ENCODE data around the gene TBXA2R. TPM values are rescaled to one million over a fixed set of nuclear protein-coding genes. Genes with fewer than 3 reads are reported as not detected.

Gene TBXA2R
- total RNA-seq, result 10 to 100 TPM in 1 of 4 donors, 1 to 10 TPM in 3; 4.4 to 11.4 (median 7.2) TPM

DNA sequence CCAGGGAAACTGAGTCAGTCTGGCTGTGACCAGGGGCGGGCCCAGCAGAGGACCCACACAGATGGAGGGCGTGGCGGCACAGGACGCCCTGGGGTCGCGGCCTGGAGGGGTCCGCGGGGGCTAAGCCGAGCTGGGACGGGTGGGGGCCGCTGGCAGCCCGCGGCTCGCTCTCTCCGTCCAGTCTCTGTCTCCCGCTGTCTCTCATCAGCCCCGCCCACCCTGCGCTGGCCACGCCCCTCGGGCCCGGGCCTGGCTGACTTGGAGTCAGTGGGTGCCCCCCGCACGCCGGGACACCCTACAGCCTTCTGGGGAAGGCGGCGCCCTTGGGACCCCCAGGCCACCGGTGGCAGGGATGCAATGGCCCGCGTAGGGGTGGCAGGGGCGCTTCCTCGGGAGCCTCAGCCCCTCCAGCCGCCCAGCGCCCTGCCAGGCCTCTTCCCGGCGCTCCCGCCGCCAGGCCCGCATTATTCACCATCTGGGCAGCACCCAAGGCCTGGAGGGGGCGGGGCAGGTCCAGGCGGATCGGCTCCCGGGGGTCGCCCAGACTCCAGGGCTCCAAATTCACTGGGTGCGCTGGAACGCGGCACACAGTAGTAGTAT lies at the start of gene TBXA2R:
Gene TBXA2R (minus strand): TSS at position 186 of the 600 bp plus-strand sequence. CDS start 6,241 bp downstream, outside the sequence.
- TF ChIP-seq, protein P1, sequence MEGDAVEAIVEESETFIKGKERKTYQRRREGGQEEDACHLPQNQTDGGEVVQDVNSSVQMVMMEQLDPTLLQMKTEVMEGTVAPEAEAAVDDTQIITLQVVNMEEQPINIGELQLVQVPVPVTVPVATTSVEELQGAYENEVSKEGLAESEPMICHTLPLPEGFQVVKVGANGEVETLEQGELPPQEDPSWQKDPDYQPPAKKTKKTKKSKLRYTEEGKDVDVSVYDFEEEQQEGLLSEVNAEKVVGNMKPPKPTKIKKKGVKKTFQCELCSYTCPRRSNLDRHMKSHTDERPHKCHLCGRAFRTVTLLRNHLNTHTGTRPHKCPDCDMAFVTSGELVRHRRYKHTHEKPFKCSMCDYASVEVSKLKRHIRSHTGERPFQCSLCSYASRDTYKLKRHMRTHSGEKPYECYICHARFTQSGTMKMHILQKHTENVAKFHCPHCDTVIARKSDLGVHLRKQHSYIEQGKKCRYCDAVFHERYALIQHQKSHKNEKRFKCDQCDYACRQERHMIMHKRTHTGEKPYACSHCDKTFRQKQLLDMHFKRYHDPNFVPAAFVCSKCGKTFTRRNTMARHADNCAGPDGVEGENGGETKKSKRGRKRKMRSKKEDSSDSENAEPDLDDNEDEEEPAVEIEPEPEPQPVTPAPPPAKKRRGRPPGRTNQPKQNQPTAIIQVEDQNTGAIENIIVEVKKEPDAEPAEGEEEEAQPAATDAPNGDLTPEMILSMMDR (IDR thresholded peaks at IDR 0.05), result peak in 1 of 5 experiments; percentile 15
- TF ChIP-seq EP300 (IDR thresholded peaks at IDR 0.05) (peak in 1 of 2 donors; percentile 56), POLR2A (IDR thresholded peaks at IDR 0.05) (peak in 1 of 2 donors; percentile 52)
- Histone ChIP-seq H3K4me3 (peak within 1 kb of the TSS; percentile 41 to 60 (median 51)), H3K9me3 (no peaks in the 10 kb centered on the region), H3K27me3 (peaks cover 0 to 6% of the 10 kb centered on the region in 2 donors), H3K36me3 (peaks cover 0 to 22% (median 8%) of the 10 kb centered on the region in 3 donors), H3K4me1 (peaks cover 0 to 72% (median 51%) of the 10 kb centered on the region in 4 donors), H3K27ac (peak within 1 kb of the TSS; percentile 71 to 89 (median 80))
- peak; percentile 78 to 82 for DNase-seq (ENCODE audit: low spot score in 2 of 2)
- WGBS, 2 donors, result 2 to 6% methylated on average over 7 to 29 of the region's 46 CpGs

DNA sequence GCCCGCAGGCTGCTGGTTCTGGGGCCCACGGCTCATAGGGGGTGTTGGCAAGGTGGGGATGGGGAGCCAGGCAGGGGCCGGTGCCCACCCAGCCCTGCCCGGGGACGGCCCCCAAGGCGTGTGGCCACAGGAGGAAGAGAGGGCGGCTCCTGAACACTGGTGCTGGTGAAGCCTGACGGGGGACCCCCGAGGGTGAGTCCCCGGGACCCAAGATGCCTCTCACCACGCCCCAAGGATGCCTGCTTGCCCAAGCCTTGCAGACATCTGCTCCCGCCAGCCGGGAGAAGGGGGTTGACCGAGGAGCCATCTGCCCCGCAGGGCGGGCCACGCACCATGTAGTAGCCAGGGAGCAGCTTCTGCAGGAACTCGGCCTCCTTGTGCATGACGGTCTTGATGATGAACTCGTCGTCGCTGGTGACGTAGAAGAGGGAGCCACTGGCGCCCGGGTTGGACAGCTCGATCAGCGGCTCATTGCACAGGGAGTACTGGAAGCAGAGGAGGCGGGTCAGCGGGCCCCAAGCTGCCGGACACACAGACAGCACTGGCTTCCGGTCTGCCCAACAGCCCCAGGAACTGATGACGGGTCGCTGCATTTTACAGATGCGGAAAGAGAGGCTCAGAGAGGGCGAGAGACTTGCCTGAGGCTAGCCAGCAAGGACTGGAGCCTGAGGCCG lies 49.5 kb upstream of the TBXA2R start:
- Histone ChIP-seq H3K4me1 (no peaks in the 10 kb centered on the region), H3K9me3 (no peaks in the 10 kb centered on the region), H3K36me3 (peaks cover 6 to 95% (median 19%) of the 10 kb centered on the region in 3 donors), H3K27ac (peak overlapping the region in 1 of 4 donors; percentile 24), H3K4me3 (no peak overlapping the region), H3K27me3 (no peaks in the 10 kb centered on the region)
- WGBS, 2 donors, result 88% methylated on average over 29 to 31 of the region's 36 CpGs
- DNase-seq (ENCODE audit: low spot score in 2 of 2), result no peak
- TF ChIP-seq, protein P1 (IDR thresholded peaks at IDR 0.05), result no peak
- TF ChIP-seq POLR2A (IDR thresholded peaks at IDR 0.05), result no peak
- TF ChIP-seq EP300 (IDR thresholded peaks at IDR 0.05), result no peak

DNA sequence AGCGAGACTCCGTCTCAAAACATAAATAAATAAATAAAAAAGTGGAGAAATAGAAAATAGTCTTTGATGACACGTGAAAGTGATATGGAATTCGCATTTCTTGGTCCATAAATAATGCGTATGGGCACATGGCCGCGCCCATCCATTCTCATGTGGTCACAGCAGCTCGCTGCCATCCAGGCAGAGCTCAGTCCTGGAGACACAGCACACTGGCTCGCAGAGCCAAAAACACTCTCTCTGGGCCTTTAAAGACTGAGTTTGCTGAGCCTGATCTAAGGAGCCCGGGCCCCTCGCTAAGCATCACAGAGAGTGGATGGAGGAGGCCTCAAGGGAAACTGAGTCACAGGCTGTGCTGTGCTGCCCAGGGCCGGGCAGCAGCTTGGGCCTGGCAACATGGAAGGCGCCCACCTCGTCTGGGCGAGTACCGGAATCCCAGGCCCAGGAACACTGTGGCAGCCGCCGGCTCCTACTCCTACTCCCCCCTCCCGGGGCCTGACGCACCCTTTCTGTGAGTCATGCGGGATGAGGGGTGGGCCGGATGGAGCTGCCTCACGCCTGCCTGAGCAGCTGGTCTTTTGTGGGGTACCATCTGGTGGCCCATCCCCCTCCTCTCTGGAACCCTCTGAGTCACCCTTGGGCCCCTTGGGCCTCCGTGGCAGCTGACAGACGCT lies 48.9 kb upstream of the TBXA2R start:
- Histone ChIP-seq H3K4me3 (no peak overlapping the region), H3K9me3 (no peaks in the 10 kb centered on the region), H3K27me3 (no peaks in the 10 kb centered on the region), H3K4me1 (peaks cover 0 to 1% (median 0%) of the 10 kb centered on the region in 4 donors), H3K27ac (peak overlapping the region in 1 of 4 donors; percentile 28), H3K36me3 (peaks cover 7 to 95% (median 16%) of the 10 kb centered on the region in 3 donors)
- DNase-seq (ENCODE audit: low spot score in 2 of 2), result no peak
- 69 to 78% methylated on average over 19 to 25 of the region's 25 CpGs for WGBS, 2 donors
- TF ChIP-seq POLR2A (IDR thresholded peaks at IDR 0.05) (no peak), EP300 (IDR thresholded peaks at IDR 0.05) (no peak)
- TF ChIP-seq, protein P1 (IDR thresholded peaks at IDR 0.05), result no peak

DNA sequence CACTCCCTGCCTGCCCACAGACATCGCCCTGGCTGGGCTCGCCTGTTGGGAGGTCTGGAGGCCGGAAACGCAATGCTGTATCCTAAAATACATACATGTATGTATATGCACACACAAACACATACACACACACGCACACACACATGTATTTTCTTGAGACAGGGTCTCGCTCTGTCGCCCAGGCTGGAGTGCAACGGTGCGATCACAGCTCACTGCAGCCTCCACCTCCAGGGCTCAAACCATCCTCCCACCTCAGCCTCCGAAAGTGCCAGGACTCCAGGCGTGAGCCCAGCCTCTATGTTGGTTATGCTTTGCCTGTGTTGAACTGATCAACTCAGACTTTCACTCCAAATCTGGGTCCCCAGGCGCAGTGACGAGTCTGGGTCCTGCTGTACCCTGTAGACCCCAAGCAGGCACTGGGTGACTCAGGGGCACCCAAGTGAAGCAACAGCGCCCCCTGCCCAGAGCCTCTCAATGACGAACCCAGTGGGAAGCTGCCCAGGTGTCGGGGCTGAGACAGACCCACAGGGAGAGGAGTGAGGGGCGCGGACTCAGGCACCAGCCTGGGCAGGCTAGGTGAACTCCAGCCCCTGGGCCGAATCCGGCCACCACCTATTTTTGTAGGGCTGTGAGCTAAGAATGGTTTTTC lies 47.3 kb upstream of the TBXA2R start:
- TF ChIP-seq, protein P1 (IDR thresholded peaks at IDR 0.05), result no peak
- TF ChIP-seq EP300 (IDR thresholded peaks at IDR 0.05), result no peak
- no peak for TF ChIP-seq POLR2A (IDR thresholded peaks at IDR 0.05)
- Histone ChIP-seq H3K36me3 (peaks cover 7 to 89% (median 16%) of the 10 kb centered on the region in 3 donors), H3K4me3 (no peak overlapping the region), H3K27ac (no peak overlapping the region), H3K27me3 (no peaks in the 10 kb centered on the region), H3K9me3 (no peaks in the 10 kb centered on the region), H3K4me1 (peaks cover 0 to 10% (median 0%) of the 10 kb centered on the region in 4 donors)
- DNase-seq (ENCODE audit: low spot score in 2 of 2), result no peak
- 91 to 97% methylated on average over 18 to 20 of the region's 20 CpGs for WGBS, 2 donors
